ENCODE measurements around the gene GPS1.

GRCh38 chr17:82097184-82097918 lies 45.7 kb downstream of the GPS1 start:
- TF ChIP-seq, protein P1, sequence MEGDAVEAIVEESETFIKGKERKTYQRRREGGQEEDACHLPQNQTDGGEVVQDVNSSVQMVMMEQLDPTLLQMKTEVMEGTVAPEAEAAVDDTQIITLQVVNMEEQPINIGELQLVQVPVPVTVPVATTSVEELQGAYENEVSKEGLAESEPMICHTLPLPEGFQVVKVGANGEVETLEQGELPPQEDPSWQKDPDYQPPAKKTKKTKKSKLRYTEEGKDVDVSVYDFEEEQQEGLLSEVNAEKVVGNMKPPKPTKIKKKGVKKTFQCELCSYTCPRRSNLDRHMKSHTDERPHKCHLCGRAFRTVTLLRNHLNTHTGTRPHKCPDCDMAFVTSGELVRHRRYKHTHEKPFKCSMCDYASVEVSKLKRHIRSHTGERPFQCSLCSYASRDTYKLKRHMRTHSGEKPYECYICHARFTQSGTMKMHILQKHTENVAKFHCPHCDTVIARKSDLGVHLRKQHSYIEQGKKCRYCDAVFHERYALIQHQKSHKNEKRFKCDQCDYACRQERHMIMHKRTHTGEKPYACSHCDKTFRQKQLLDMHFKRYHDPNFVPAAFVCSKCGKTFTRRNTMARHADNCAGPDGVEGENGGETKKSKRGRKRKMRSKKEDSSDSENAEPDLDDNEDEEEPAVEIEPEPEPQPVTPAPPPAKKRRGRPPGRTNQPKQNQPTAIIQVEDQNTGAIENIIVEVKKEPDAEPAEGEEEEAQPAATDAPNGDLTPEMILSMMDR (IDR thresholded peaks at IDR 0.05) = no peak
- TF ChIP-seq POLR2A (IDR thresholded peaks at IDR 0.05) = no peak
